Mammary epithelial cell (primary cell): Measurements from ENCODE around the gene KIF26B.

ENCODE experiments used
- EZH2 ChIP-seq: IDR thresholded peaks from 2 replicates; pipeline ENCODE4 v1.6.1; 2012; ENCODE audit warnings: low read length, inconsistent platforms, borderline replicate concordance
- TF ChIP-seq, protein P1 (sequence below), 2 donors: IDR thresholded peaks in 1 of 2; conservative IDR thresholded peaks in 1 of 2; 2 replicates each; pipeline ENCODE4 v1.5.1; 2011 to 2012; ENCODE audit warnings: inconsistent platforms in 2 of 2, low read length in 2 of 2, mild to moderate bottlenecking in 2 of 2, control low read depth in 1 of 2, low read depth in 1 of 2; ENCODE audit not compliant: insufficient read depth in 1 of 2; ENCODE audit errors: extremely low read depth in 1 of 2

DNA sequence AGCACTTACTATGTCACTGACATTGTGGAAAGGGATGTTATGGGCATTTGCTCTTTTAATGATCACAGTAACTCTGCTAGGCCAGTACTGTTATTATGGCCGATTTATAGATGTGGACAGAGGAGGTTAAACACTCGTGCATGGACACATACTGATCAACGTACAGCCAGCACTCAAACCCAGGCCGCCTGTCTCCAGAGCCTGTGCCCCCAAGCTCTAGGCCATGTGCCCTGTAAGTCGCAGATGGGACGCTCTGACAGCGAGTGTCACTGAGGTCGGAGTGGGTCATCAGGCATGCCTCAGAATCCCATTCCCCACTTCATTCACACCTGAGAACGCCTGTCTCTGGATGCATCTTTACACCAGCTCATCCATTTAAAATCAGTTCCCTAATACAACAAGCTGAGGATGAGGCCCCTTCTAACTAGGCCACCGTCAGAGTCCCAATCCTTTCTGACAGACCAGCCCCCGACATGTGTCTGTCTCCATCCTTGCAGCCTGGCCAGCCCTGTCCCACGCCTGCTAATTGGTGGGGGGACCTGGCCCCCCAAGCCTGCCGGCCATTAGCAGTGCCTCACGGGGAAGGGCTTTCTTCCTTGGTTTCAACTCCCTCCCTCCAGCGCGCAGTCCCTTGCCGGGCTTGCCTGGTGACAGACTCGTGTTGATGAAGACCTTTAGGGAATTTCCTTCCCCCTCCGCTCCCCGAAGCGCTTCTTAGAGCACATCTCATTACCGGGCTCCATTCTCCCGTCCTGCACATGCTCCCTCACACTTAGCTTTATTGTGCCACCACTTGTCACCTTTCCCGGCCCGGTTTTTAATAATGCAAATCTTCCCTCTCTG lies 436.8 kb downstream of the KIF26B start:
- TF ChIP-seq, protein P1, sequence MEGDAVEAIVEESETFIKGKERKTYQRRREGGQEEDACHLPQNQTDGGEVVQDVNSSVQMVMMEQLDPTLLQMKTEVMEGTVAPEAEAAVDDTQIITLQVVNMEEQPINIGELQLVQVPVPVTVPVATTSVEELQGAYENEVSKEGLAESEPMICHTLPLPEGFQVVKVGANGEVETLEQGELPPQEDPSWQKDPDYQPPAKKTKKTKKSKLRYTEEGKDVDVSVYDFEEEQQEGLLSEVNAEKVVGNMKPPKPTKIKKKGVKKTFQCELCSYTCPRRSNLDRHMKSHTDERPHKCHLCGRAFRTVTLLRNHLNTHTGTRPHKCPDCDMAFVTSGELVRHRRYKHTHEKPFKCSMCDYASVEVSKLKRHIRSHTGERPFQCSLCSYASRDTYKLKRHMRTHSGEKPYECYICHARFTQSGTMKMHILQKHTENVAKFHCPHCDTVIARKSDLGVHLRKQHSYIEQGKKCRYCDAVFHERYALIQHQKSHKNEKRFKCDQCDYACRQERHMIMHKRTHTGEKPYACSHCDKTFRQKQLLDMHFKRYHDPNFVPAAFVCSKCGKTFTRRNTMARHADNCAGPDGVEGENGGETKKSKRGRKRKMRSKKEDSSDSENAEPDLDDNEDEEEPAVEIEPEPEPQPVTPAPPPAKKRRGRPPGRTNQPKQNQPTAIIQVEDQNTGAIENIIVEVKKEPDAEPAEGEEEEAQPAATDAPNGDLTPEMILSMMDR (conservative IDR thresholded peaks at IDR 0.05 in 1 of 2, IDR thresholded peaks at IDR 0.05 in 1 of 2; ENCODE audit: extremely low read depth in 1 of 2, insufficient read depth in 1 of 2, low read depth in 1 of 2, low read length in 2 of 2): no peak
- no peak for TF ChIP-seq EZH2
